ENCODE data around the gene ACOT9.

ACOT9 gene

GRCh38 chrX:23659339-23659738 is 83.7 kb downstream of the ACOT9 start:
- no peak for DNase-seq
- intact Hi-C loops (cut with DNase I), result no loop called here

GRCh38 chrX:23656684-23657083 is 86.4 kb downstream of the ACOT9 start:
- DNase-seq, result no peak
- intact Hi-C loops (cut with DNase I), result no loop called here

DNA sequence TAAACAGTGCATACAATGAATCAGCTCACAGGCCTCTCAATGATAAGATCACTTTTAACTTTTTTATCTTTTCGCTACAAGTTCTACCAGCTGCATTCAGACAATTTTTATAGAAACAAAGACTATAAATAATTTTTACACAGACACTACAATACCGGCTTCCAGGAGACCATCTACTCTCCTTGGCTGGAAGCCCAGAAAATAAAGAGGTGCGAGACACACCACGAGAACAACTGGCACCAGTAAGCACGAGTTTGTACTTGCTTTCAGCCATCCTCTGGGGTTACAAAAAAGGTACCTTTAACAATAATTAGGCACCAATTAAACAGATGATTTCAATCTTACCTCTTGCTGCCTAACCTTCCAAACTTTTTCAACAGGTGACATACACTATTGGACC is 87.0 kb downstream of the ACOT9 start:
- intact Hi-C loops (cut with DNase I), result no loop called here
- no peak for DNase-seq

Data from head of caudate nucleus (tissue), 42 donors.